H1 (cell line): ENCODE data around the gene ZNF609. TPM values are rescaled to one million over a fixed set of nuclear protein-coding genes. Genes with fewer than 3 reads are reported as not detected.

ENCODE experiments used
- CTCF ChIA-PET: fragments of 300-600 bp; sonication (Branson Sonifier 250); formaldehyde crosslinking; loops from one replicate; lab custom pipeline; 2021; ENCODE audit not compliant: partially characterized antibody; lab: Charles Lee
- POLR2A ChIA-PET: fragments of 300-600 bp; sonication (Branson Sonifier 250); formaldehyde crosslinking; loops from one replicate; lab custom pipeline; 2021; ENCODE audit warnings: inconsistent platforms; ENCODE audit not compliant: partially characterized antibody; lab: Charles Lee
- DNase-seq, 2 experiments: peaks; one replicate each; pipeline versions ENCODE4 v3.0.0 to v3.0.0-alpha.2; 2010 to 2022; ENCODE audit warnings: low spot score in 2 of 2, low read depth in 1 of 2, mixed read lengths in 1 of 2
- FAIRE-seq: peaks from 2 replicates; lab custom pipeline; 2011; peaks lifted over from hg19 to GRCh38; lab: Jason Lieb, UNC
- H2AFZ ChIP-seq: 2 replicates; pipeline ENCODE4 v1.8.1; 2012; ENCODE audit warnings: low read length, inconsistent platforms
- H2AK5ac ChIP-seq: 2 replicates; pipeline ENCODE4 v1.6.1; 2013; ENCODE audit warnings: low read depth, low read length
- H2BK120ac ChIP-seq: replicated peaks from 2 replicates; pipeline ENCODE3; 2013; ENCODE audit warnings: low read depth, low read length, inconsistent platforms
- H2BK12ac ChIP-seq: 2 replicates; pipeline ENCODE4 v1.6.1; 2013; ENCODE audit warnings: low read depth, low read length
- H2BK15ac ChIP-seq: 2 replicates; pipeline ENCODE4 v1.6.1; 2013; ENCODE audit warnings: low read length
- H2BK20ac ChIP-seq: 2 replicates; pipeline ENCODE4 v1.6.1; 2013; ENCODE audit warnings: low read length
- H2BK5ac ChIP-seq: 2 replicates; pipeline ENCODE4 v1.6.1; 2013; ENCODE audit warnings: low read depth, low read length
- H3K14ac ChIP-seq: 2 replicates; pipeline ENCODE4 v1.6.1; 2013; ENCODE audit warnings: inconsistent platforms; ENCODE audit not compliant: insufficient read length
- H3K18ac ChIP-seq: 2 replicates; pipeline ENCODE4 v1.6.1; 2013; ENCODE audit warnings: low read length; ENCODE audit errors: extremely low read depth
- H3K23ac ChIP-seq: 2 replicates; pipeline ENCODE4 v1.6.1; 2013; ENCODE audit warnings: inconsistent platforms; ENCODE audit not compliant: insufficient read length
- H3K23me2 ChIP-seq: 2 replicates; pipeline ENCODE4 v1.6.1; 2013; ENCODE audit warnings: low read depth, low read length
- H3K27ac ChIP-seq: 2 replicates; pipeline ENCODE4 v1.6.1; 2011; ENCODE audit warnings: low read depth, low read length, inconsistent platforms
- H3K27me3 ChIP-seq, 4 experiments: replicated peaks in 1 of 4; 1 replicate in 1 of 4; 2 replicates in 3 of 4; pipeline versions ENCODE4 v1.6.1 to v1.8.1; 2011 to 2013; ENCODE audit warnings: low read length in 3 of 4, mild to moderate bottlenecking in 3 of 4, inconsistent platforms in 2 of 4, mixed read lengths in 2 of 4, moderate library complexity in 1 of 4; ENCODE audit not compliant: control insufficient read depth in 3 of 4, insufficient read depth in 3 of 4; ENCODE audit errors: extremely low read depth in 1 of 4
- H3K36me3 ChIP-seq, 4 experiments: 2 replicates each; pipeline versions ENCODE4 v1.6.1 to v1.8.1; 2011 to 2013; ENCODE audit warnings: mild to moderate bottlenecking in 4 of 4, low read length in 3 of 4, moderate library complexity in 2 of 4, control low read depth in 1 of 4, inconsistent platforms in 1 of 4; ENCODE audit not compliant: insufficient read depth in 4 of 4, control insufficient read depth in 2 of 4
- H3K4ac ChIP-seq: replicated peaks from 2 replicates; pipeline ENCODE3; 2013; ENCODE audit warnings: low read length, low read depth, mixed read lengths, inconsistent platforms; ENCODE audit not compliant: insufficient read length
- H3K4me1 ChIP-seq, 4 experiments: replicated peaks in 1 of 4; 1 replicate in 1 of 4; 2 replicates in 3 of 4; pipeline versions ENCODE4 v1.6.1 to v1.8.1; 2011 to 2013; ENCODE audit warnings: low read length in 3 of 4, inconsistent platforms in 2 of 4, mixed read lengths in 1 of 4; ENCODE audit not compliant: insufficient read depth in 4 of 4, control insufficient read depth in 3 of 4
- H3K4me2 ChIP-seq, 2 experiments: 2 replicates each; pipeline versions ENCODE4 v1.6.1 to v1.8.1; 2011 to 2013; ENCODE audit warnings: low read depth in 2 of 2, low read length in 2 of 2, control low read depth in 1 of 2, inconsistent platforms in 1 of 2, mild to moderate bottlenecking in 1 of 2; ENCODE audit not compliant: insufficient read depth in 1 of 2
- H3K4me3 ChIP-seq, 4 experiments: fragments of 200-600, 300-600 bp in 1 of 4; sonication (generic), shearing (Covaris generic), sonication (Bioruptor Twin) in 1 of 4; 2 replicates each; pipeline versions ENCODE4 v1.5.1 to v1.8.1; 2011 to 2016; ENCODE audit warnings: low read length in 4 of 4, low read depth in 3 of 4, control low read depth in 2 of 4, inconsistent platforms in 2 of 4, mild to moderate bottlenecking in 2 of 4, mixed read lengths in 1 of 4, moderate library complexity in 1 of 4; ENCODE audit not compliant: insufficient read depth in 2 of 4; ENCODE audit errors: extremely low read depth in 1 of 4
- H3K56ac ChIP-seq: replicated peaks from 2 replicates; pipeline ENCODE3; 2013; ENCODE audit warnings: low read depth, mild to moderate bottlenecking, mixed read lengths, low read length, inconsistent platforms; ENCODE audit not compliant: insufficient read length
- H3K79me1 ChIP-seq: 2 replicates; pipeline ENCODE4 v1.6.1; 2013; ENCODE audit warnings: low read depth, low read length, control low read depth
- H3K79me2 ChIP-seq, 2 experiments: 2 replicates each; pipeline versions ENCODE4 v1.6.1 to v1.8.1; 2012 to 2013; ENCODE audit warnings: low read length in 2 of 2, mild to moderate bottlenecking in 2 of 2, inconsistent platforms in 1 of 2; ENCODE audit not compliant: insufficient read depth in 2 of 2, control insufficient read depth in 1 of 2
- H3K9ac ChIP-seq, 4 experiments: replicated peaks in 1 of 4; 1 replicate in 1 of 4; 2 replicates in 3 of 4; pipeline versions ENCODE4 v1.6.1 to v1.8.1; 2011 to 2013; ENCODE audit warnings: low read depth in 3 of 4, low read length in 3 of 4, control low read depth in 2 of 4, mild to moderate bottlenecking in 2 of 4, moderate library complexity in 2 of 4, inconsistent platforms in 1 of 4; ENCODE audit errors: extremely low read depth in 1 of 4
- H3K9me3 ChIP-seq, 2 experiments: 2 replicates each; pipeline versions ENCODE4 v1.6.1 to v1.8.1; 2012 to 2013; ENCODE audit warnings: mild to moderate bottlenecking in 2 of 2, moderate library complexity in 2 of 2, control low read depth in 1 of 2, inconsistent platforms in 1 of 2, low read depth in 1 of 2, low read length in 1 of 2, mixed read lengths in 1 of 2; ENCODE audit not compliant: insufficient read depth in 2 of 2
- H4K20me1 ChIP-seq, 2 experiments: replicated peaks in 1 of 2; 2 replicates each; pipeline versions ENCODE3 to v1.8.1; 2011 to 2013; ENCODE audit warnings: inconsistent platforms in 2 of 2, low read length in 2 of 2, mild to moderate bottlenecking in 1 of 2; ENCODE audit not compliant: insufficient read depth in 2 of 2, control insufficient read depth in 1 of 2
- H4K5ac ChIP-seq: 2 replicates; pipeline ENCODE4 v1.6.1; 2013; ENCODE audit warnings: low read length, low read depth, mixed read lengths, inconsistent platforms; ENCODE audit not compliant: insufficient read length
- H4K8ac ChIP-seq: 2 replicates; pipeline ENCODE4 v1.8.0; 2013; ENCODE audit warnings: mild to moderate bottlenecking, moderate library complexity, low read length, inconsistent platforms; ENCODE audit not compliant: insufficient read depth; ENCODE audit errors: extremely low read depth
- H4K91ac ChIP-seq: replicated peaks from 2 replicates; pipeline ENCODE3; 2013; ENCODE audit warnings: low read length, mixed read lengths, inconsistent platforms; ENCODE audit not compliant: insufficient read length
- EGR1 ChIP-seq: IDR thresholded peaks from 2 replicates; pipeline ENCODE4 v1.6.1; 2011; ENCODE audit warnings: low read depth, low read length, borderline replicate concordance
- FOSL1 ChIP-seq: IDR thresholded peaks from 2 replicates; pipeline ENCODE4 v1.6.1; 2011; ENCODE audit warnings: mild to moderate bottlenecking, low read depth, low read length, moderate library complexity; ENCODE audit not compliant: insufficient read depth
- HDAC2 ChIP-seq, 2 experiments: fragments of 300-600 bp in 1 of 2; sonication (generic) in 1 of 2; IDR thresholded peaks; 2 replicates each; pipeline ENCODE4 v1.6.1; 2011 to 2012; ENCODE audit warnings: low read depth in 2 of 2, low read length in 2 of 2, mild to moderate bottlenecking in 2 of 2, moderate library complexity in 2 of 2, borderline replicate concordance in 1 of 2, inconsistent platforms in 1 of 2
- JUN ChIP-seq: IDR thresholded peaks from 2 replicates; pipeline ENCODE4 v1.6.1; 2011; ENCODE audit warnings: low read depth, mild to moderate bottlenecking, improper control_type of control experiment, low read length
- KDM1A ChIP-seq: fragments of 200-600, 300-600 bp; sonication (generic); IDR thresholded peaks from 2 replicates; pipeline ENCODE4 v1.7.1; 2016; ENCODE audit warnings: mild to moderate bottlenecking, low read length, borderline replicate concordance
- MAFK ChIP-seq: IDR thresholded peaks from 2 replicates; pipeline ENCODE4 v1.6.1; 2012; ENCODE audit warnings: low read depth, mild to moderate bottlenecking, improper control_type of control experiment, low read length
- NANOG ChIP-seq: IDR thresholded peaks from 2 replicates; pipeline ENCODE4 v1.6.1; 2011; ENCODE audit warnings: low read length, low read depth, mild to moderate bottlenecking, inconsistent platforms; ENCODE audit not compliant: insufficient read depth, poor library complexity, severe bottlenecking
- PHF8 ChIP-seq: fragments of 200-600 bp; sonication (generic); conservative IDR thresholded peaks from 2 replicates; pipeline ENCODE4 v1.7.1; 2012; ENCODE audit warnings: low read depth, mild to moderate bottlenecking, inconsistent platforms, low read length, moderate library complexity
- SAP30 ChIP-seq: fragments of 300-600 bp; sonication (generic); IDR thresholded peaks from 2 replicates; pipeline ENCODE4 v1.7.1; 2012; ENCODE audit warnings: low read length, moderate library complexity, mild to moderate bottlenecking, inconsistent platforms; ENCODE audit not compliant: insufficient read depth, insufficient replicate concordance
- WGBS, 2 experiments: shearing (Covaris generic) in 1 of 2; methylation state at CpG; one replicate each; pipeline versions ENCODE4 v1.1.6 to v1.1.7; 2013 to 2015; ENCODE audit warnings: low lambda C conversion rate in 2 of 2, mixed read lengths in 2 of 2, inconsistent platforms in 1 of 2, low coverage in 1 of 2, missing lambda C conversion rate in 1 of 2; ENCODE audit not compliant: insufficient replicate concordance in 2 of 2, insufficient coverage in 1 of 2, insufficient read length in 1 of 2; ENCODE audit errors: extremely low coverage in 1 of 2, missing lambda C conversion rate in 1 of 2; 5-methylcytosine and 5-hydroxymethylcytosine counted together
- polyA plus RNA-seq, 7 experiments: library from polyadenylated mRNA; depleted of rRNA in 3 of 7; stranded (reverse) in 5 of 7; unstranded in 2 of 7; fragments of >200 nt in 5 of 7; fragments of 200-250 nt in 2 of 7; gene quantifications; 1 replicate in 5 of 7; 2 replicates in 1 of 7; 4 replicates in 1 of 7; pipeline versions ENCODE4 v1.2.1 to v1.2.3, GENCODE V29; 2011 to 2013; ENCODE audit warnings: missing spikeins in 2 of 7, mixed read lengths in 2 of 7
- total RNA-seq: library from RNA; stranded (reverse); fragmentation: NEBNext Ultra II Directional; extraction: Animal tissue kit (Norgen Biotek cat#: 25700); gene quantifications from 2 replicates; pipeline ENCODE4 v1.2.1, GENCODE V29; 2021
- TF ChIP-seq, protein P1 (sequence below): IDR thresholded peaks from 2 replicates; pipeline ENCODE4 v1.6.1; 2012; ENCODE audit warnings: low read length, inconsistent platforms

Gene ZNF609
- total and polyA plus RNA-seq, 2 of the 8 experiments (the other 6 are each of a cell fraction or from before 2014, with no cell fraction given), result 15.5 to 47.8 TPM

DNA sequence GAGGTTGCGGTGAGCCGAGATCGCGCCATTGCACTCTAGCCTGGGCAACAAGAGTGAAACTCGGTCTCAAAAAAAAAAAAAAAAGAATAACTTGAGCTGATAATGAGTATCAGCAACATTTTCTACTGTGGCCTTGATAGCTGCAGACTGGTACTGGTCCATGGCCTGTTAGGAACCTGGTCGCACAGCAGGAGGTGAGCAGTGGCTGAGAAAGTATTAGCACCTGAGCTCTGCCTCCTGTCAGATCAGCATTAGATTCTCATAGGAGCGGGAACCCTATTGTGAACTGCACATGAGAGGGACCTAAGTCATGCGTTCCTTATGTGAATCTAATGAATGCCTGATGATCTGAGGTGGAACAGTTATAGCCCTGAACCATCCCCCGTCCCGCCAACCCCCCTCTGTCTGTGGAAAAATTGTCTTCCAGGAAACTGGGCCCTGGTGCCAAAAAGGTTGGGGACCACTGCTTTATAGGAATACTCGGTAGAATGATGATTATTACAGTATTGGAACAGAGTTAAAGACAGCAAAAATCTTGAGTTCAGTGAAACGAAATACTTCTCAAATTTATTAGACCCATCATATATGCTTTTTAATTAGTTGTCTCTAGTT, 126.0 kb downstream of the ZNF609 start:
- Histone ChIP-seq H3K9me3 (no peaks in the 10 kb centered on the region), H2AFZ (no peak overlapping the region), H3K9ac (no peak overlapping the region), H2BK120ac (no peak overlapping the region), H3K23me2 (no peaks in the 10 kb centered on the region), H2BK15ac (no peak overlapping the region), H4K20me1 (peaks cover 4 to 8% of the 10 kb centered on the region in 2 experiments), H3K4me3 (no peak overlapping the region), H3K79me2 (peaks cover 4 to 79% of the 10 kb centered on the region in 2 experiments; a peak in 3 of 4 replicates), H3K36me3 (no peaks in the 10 kb centered on the region), H4K91ac (no peak overlapping the region), H4K8ac (no peak overlapping the region), H3K4ac (no peak overlapping the region), H3K27ac (no peak overlapping the region), H2BK12ac (no peak overlapping the region), H3K23ac (no peak overlapping the region), H3K4me1 (no peaks in the 10 kb centered on the region; a peak in 1 of 7 replicates), H2BK5ac (no peak overlapping the region), H2BK20ac (no peak overlapping the region), H3K27me3 (no peaks in the 10 kb centered on the region), H3K18ac (no peak overlapping the region), H3K4me2 (no peak overlapping the region), H2AK5ac (no peak overlapping the region), H3K79me1 (peaks cover 5% of the 10 kb centered on the region; the same call in 1 of the 2 replicates), H3K56ac (no peak overlapping the region), H3K14ac (no peak overlapping the region), H4K5ac (no peak overlapping the region)
- CTCF ChIA-PET, result interaction anchor here (0.6 to 1.4 kb wide), 3 partner anchors 42 to 188 kb away, joined by 3 to 4 read pairs (median 3); no protein-coding TSS in a partner anchor
- POLR2A ChIA-PET, result interaction anchor here (1.0 to 1.2 kb wide), 2 partner anchors 20 to 28 kb away, joined by 3 to 4 read pairs; no protein-coding TSS in a partner anchor
- 89% methylated on average over 7 of the region's 12 CpGs; no CpG with 5 or more reads in 1 of the 2 experiments for WGBS, 2 experiments
- FAIRE-seq (no peak), DNase-seq (no peak)
- TF ChIP-seq, protein P1, sequence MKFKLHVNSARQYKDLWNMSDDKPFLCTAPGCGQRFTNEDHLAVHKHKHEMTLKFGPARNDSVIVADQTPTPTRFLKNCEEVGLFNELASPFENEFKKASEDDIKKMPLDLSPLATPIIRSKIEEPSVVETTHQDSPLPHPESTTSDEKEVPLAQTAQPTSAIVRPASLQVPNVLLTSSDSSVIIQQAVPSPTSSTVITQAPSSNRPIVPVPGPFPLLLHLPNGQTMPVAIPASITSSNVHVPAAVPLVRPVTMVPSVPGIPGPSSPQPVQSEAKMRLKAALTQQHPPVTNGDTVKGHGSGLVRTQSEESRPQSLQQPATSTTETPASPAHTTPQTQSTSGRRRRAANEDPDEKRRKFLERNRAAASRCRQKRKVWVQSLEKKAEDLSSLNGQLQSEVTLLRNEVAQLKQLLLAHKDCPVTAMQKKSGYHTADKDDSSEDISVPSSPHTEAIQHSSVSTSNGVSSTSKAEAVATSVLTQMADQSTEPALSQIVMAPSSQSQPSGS, result no peak
- TF ChIP-seq HDAC2 (IDR thresholded peaks at IDR 0.05; ENCODE audit: borderline replicate concordance in 1 of 2, low read depth in 2 of 2, low read length in 2 of 2) (no peak), EGR1 (no peak), SAP30 (no peak), JUN (no peak), FOSL1 (no peak), MAFK (no peak), NANOG (no peak), PHF8 (no peak), KDM1A (no peak)
